Lung (tissue), 16 donors: ENCODE results near the gene KIR2DL3. TPM values are rescaled to one million over a fixed set of nuclear protein-coding genes. Genes with fewer than 3 reads are reported as not detected.
"Not testable (repeated sequence)": the region's sequence is repeated elsewhere in the genome, so short reads cannot be mapped to it uniquely, and the experiment has no call there.

Source experiments
- ATAC-seq: fragments of 200-7000 bp; cut with Tn5 transposase; one replicate; pipeline ENCODE4 v1.9.1; 2020; ENCODE audit warnings: moderate number of reproducible peaks; ENCODE audit not compliant: insufficient read depth, low FRiP score
- DNase-seq, 3 donors: peaks; one replicate each; pipeline ENCODE4 v3.0.0-alpha.2; 2013 to 2017
- H3K27ac ChIP-seq, 2 donors: one replicate each; pipeline ENCODE4 v1.5.1; 2013; ENCODE audit warnings: mild to moderate bottlenecking in 2 of 2, moderate library complexity in 2 of 2, control low read depth in 1 of 2, inconsistent platforms in 1 of 2, low read depth in 1 of 2, low read length in 1 of 2
- H3K27me3 ChIP-seq, 3 donors: one replicate each; pipeline ENCODE4 v1.5.1; 2013; ENCODE audit warnings: low read length in 2 of 3; ENCODE audit not compliant: control insufficient read depth in 3 of 3, insufficient read depth in 3 of 3
- H3K36me3 ChIP-seq, 4 donors: one replicate each; pipeline ENCODE4 v1.5.1; 2013; ENCODE audit warnings: low read length in 4 of 4, mild to moderate bottlenecking in 1 of 4, moderate library complexity in 1 of 4; ENCODE audit not compliant: control insufficient read depth in 4 of 4, insufficient read depth in 4 of 4
- H3K4me1 ChIP-seq, 5 donors: one replicate each; pipeline ENCODE4 v1.5.1; 2013; ENCODE audit warnings: low read length in 5 of 5, mild to moderate bottlenecking in 2 of 5, moderate library complexity in 1 of 5; ENCODE audit not compliant: control insufficient read depth in 5 of 5, insufficient read depth in 5 of 5
- H3K4me3 ChIP-seq: one replicate; pipeline ENCODE4 v1.5.1; 2013; ENCODE audit warnings: mild to moderate bottlenecking, control low read depth, moderate library complexity
- H3K9ac ChIP-seq, 2 donors: one replicate each; pipeline ENCODE4 v1.5.1; 2013; ENCODE audit warnings: low read length in 2 of 2, control low read depth in 1 of 2; ENCODE audit not compliant: insufficient read depth in 1 of 2
- H3K9me3 ChIP-seq, 4 donors: one replicate each; pipeline ENCODE4 v1.5.1; 2013; ENCODE audit warnings: low read length in 3 of 4, mild to moderate bottlenecking in 1 of 4, moderate library complexity in 1 of 4; ENCODE audit not compliant: control insufficient read depth in 4 of 4, insufficient read depth in 3 of 4
- WGBS, 2 donors: extraction: QIAGEN DNeasy Blood & Tissue Kit; methylation state at CpG; one replicate each; pipeline ENCODE4 v1.1.7; 2013; 5-methylcytosine and 5-hydroxymethylcytosine counted together
- long read RNA-seq, 5 donors: transcript quantifications; one replicate each; lab custom pipeline, GENCODE V29; 2026
- polyA plus RNA-seq, 2 donors: library from polyadenylated mRNA; stranded (reverse); fragments of 200-250 nt; gene quantifications; one replicate each; pipeline ENCODE4 v1.2.1, GENCODE V29; 2013
- total RNA-seq, 2 donors: library from RNA; depleted of rRNA in 1 of 2; stranded (reverse); fragments of >200 nt in 1 of 2; gene quantifications; one replicate each; pipeline ENCODE4 v1.2.1, GENCODE V29; 2014 to 2021
- TF ChIP-seq, protein P1 (sequence below): IDR thresholded peaks from 2 replicates; pipeline ENCODE4 v1.5.1; 2012; ENCODE audit warnings: mild to moderate bottlenecking; ENCODE audit errors: control extremely low read depth, extremely low read depth
- donor health status: control.
- donor health status: control.
- donor health status: Bipolar disorder and iron deficiency.
- donor health status: healthy.
- donor health status: DM: yes; HTN: yes; CAD: no.

The KIR2DL3 gene
- total RNA-seq (under 1 TPM in 1 of 2 donors, not detected in 1; 0.15 TPM), polyA plus RNA-seq (under 1 TPM; 0.11 to 0.14 TPM)
- long read RNA-seq, donor 1: 0 reads
- long read RNA-seq, donor 2: 0 reads
- long read RNA-seq, donor 3: 0 reads
- long read RNA-seq, donor 4: 0 reads
- long read RNA-seq, donor 5: 0 reads

DNA sequence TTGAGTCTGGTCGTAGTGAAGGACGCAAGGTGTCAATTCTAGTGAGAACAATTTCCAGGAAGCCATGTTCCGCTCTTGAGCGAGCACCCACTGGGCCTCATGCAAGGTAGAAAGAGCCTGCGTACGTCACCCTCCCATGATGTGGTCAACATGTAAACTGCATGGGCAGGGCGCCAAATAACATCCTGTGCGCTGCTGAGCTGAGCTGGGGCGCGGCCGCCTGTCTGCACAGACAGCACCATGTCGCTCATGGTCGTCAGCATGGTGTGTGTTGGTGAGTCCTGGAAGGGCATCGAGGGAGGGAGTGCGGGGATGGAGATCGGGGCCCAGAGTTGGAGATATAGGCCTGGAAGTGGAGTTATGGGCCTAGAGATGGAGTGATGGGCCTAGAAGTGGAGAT is at the start of gene KIR2DL3:
Gene KIR2DL3 (plus strand): TSS at position 208 of the 400 bp plus-strand sequence. CDS start 33 bp downstream, at position 241.
- not testable (repeated sequence) for ATAC-seq, H3K36me3 ChIP-seq, H3K4me1 ChIP-seq, H3K9ac ChIP-seq, DNase-seq, H3K27me3 ChIP-seq, H3K9me3 ChIP-seq, H3K4me3 ChIP-seq, H3K27ac ChIP-seq
- WGBS, 2 donors: 91 to 92% methylated on average over 16 of the region's 16 CpGs

DNA sequence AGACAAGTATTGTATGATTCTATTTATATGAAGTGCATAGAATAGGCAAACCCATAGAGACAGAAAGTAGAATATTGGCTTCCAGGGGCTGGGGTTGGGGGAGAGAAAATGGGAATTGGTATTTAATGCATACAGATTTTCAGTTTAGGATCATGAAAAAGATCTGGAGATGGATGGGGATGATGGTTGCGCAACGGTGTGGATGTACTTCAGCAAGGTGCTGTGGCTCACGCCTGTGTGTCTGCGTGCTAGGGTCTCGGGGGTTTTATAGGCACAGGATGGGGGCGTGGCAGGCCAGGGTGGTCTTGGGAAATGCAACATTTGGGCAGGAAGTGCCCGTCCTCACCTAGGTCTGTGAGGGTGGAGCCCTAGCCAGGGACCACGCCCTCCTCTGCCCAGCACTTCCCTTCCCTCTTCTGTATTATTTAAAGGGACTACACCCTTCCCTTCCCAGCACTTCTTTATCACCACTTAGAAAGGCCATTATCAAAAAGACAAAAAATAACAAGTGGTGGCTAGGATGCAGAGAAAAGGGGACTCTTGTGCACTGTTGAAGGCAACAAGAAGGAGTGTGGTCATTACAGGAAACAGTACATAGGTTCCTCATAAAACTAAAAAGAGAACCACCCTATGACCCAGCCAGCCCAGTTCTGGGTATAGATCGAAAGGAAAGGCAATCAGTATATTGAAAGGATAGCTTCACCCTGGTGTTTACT is 46.6 kb upstream of the KIR2DL3 start:
- Histone ChIP-seq H3K27me3 (no peaks in the 10 kb centered on the region), H3K9ac (no peak overlapping the region), H3K4me3 (no peak overlapping the region), H3K4me1 (no peaks in the 10 kb centered on the region), H3K36me3 (no peaks in the 10 kb centered on the region), H3K27ac (no peak overlapping the region), H3K9me3 (no peaks in the 10 kb centered on the region)
- TF ChIP-seq, protein P1, sequence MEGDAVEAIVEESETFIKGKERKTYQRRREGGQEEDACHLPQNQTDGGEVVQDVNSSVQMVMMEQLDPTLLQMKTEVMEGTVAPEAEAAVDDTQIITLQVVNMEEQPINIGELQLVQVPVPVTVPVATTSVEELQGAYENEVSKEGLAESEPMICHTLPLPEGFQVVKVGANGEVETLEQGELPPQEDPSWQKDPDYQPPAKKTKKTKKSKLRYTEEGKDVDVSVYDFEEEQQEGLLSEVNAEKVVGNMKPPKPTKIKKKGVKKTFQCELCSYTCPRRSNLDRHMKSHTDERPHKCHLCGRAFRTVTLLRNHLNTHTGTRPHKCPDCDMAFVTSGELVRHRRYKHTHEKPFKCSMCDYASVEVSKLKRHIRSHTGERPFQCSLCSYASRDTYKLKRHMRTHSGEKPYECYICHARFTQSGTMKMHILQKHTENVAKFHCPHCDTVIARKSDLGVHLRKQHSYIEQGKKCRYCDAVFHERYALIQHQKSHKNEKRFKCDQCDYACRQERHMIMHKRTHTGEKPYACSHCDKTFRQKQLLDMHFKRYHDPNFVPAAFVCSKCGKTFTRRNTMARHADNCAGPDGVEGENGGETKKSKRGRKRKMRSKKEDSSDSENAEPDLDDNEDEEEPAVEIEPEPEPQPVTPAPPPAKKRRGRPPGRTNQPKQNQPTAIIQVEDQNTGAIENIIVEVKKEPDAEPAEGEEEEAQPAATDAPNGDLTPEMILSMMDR: no peak
- ATAC-seq: no peak
- 59 to 66% methylated on average over 9 of the region's 9 CpGs for WGBS, 2 donors
- DNase-seq: no peak

DNA sequence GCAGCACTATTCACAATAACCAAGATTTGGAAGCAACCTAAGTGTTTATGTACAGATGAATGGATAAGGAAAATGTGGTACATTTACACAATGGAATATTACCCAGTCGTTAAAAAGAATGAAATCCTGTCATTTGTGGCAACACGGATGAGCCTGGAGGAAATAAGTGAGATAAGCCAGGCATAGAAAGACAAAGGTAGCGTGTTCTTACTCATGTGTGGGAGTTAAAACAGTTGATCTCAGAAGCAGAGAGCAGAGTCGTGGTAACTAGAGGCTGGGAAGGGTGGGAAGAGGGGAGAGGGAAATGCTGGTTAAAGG is 46.1 kb upstream of the KIR2DL3 start:
- TF ChIP-seq, protein P1: no peak
- WGBS, 2 donors: 69 to 79% methylated on average over 4 of the region's 4 CpGs

DNA sequence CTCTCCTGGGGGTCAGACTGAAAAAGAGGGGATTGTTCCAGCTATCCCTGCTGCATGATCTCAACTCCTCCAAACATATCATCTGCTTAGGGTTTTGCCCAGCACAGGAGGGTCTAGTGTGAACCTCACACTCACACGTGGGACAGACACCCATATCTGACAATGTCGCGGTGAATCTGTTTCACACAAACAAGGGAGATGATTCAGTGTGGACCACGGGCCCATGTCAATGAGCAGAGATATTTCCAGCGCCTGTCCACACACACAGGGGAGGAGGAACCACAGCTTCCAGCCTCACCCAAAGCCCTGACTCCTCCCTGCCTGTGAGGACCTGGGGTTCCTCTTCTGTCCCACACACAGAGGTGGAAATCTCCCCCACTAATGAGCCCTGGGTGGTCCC is 43.7 kb upstream of the KIR2DL3 start:
- H3K27ac ChIP-seq: no peak overlapping the region
- 68 to 78% methylated on average over 5 of the region's 5 CpGs for WGBS, 2 donors
- ATAC-seq (no peak), DNase-seq (no peak)
- no peaks in the 10 kb centered on the region for H3K9me3 ChIP-seq
- no peak overlapping the region for H3K4me3 ChIP-seq
- no peak overlapping the region for H3K9ac ChIP-seq
- TF ChIP-seq, protein P1: no peak
- H3K27me3 ChIP-seq: no peaks in the 10 kb centered on the region
- no peaks in the 10 kb centered on the region for H3K36me3 ChIP-seq
- H3K4me1 ChIP-seq: no peaks in the 10 kb centered on the region

More for the DNA sequence above, 46.1 kb upstream of the KIR2DL3 start:
- ATAC-seq: no peak
- Histone ChIP-seq H3K4me3 (no peak overlapping the region), H3K9me3 (no peaks in the 10 kb centered on the region), H3K27me3 (no peaks in the 10 kb centered on the region), H3K4me1 (no peaks in the 10 kb centered on the region), H3K36me3 (no peaks in the 10 kb centered on the region), H3K9ac (no peak overlapping the region), H3K27ac (no peak overlapping the region)
- no peak for DNase-seq
